GOT3 (cell line): ENCODE results near the gene OSBPL2.

Experiments
- DNase-seq: peaks from one replicate; lab custom pipeline; 2025; ENCODE audit warnings: mixed read lengths; lab: John Stamatoyannopoulos, UW

Gene OSBPL2

DNA sequence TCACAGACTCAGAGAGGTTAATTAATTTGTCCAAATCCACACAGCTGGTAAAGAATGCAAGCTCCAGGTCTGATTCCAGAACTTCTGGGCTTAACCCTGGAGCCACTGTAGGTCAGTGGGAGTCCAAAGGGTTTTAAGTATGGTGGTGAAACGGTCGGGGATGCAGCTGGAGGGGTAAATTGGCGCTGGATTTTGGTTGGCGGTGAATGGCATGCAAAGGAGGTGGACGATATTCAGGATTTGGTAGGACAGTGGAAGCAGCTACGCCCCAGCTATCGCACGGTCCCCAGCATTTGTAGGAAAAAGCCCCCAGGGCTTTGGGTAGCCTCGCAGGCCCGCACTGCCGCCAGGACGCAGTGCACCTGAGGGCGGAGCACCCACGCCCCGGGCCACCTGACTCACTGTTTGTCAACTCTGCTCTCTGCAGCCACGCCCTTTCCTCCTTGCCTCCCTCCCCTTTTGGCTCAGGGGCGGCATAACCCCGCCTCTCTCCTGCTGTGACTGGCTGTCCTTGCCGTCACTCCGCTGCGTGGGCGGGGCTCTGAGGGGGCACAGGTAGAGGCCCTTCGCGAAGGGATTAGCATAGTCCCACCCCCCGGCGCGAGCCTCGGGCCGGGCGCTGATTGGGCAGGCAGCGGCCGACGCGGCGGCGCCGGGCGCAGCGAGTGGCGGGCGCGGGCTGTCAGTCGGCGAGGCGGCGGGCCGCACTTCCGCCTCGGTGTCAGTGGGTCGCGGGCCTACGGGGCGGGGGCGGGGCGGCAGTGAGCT lies at the start of gene OSBPL2:
OSBPL2 (plus strand) TSS at position 721 of the 768 bp plus-strand sequence. CDS start 17,664 bp downstream, outside the sequence.
- DNase-seq = peak; percentile 98

DNA sequence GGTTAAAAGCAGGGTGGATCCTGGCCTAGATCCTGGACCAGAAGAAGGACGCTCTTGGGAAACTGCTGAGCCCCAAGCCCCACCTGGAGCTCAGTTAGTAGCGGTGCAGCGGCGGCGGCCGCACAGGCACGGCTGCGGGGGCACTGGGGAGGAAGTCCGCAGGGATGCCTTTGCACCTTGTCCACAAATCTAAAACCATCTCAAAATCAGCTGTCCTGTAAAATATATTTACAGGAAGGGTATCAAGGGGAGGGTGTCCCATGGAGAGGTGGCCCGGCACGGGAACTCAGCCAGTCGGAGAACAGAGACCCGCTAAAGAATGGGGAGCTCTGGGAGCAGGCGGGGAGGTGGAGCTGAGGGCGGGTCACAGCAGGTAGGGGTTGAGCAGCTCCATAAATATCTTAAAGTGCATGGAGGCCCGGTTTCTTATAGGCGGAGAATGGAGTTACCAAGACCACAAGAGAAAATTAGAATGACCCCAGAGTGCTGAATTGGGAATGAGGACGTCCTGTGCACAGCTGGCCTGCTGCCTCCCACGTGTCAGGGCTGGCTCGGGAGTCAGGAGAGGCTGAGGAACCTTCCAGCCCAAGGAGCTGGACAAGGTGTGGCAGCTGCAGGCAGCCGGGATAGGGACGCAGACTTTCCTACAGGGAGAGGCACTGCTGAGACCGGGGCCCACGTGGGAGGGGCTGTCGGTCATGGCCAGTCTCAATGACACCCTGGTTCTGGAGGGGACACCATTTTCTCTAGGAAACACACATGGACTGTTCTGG lies 47.5 kb upstream of the OSBPL2 start:
- no peak for DNase-seq

DNA sequence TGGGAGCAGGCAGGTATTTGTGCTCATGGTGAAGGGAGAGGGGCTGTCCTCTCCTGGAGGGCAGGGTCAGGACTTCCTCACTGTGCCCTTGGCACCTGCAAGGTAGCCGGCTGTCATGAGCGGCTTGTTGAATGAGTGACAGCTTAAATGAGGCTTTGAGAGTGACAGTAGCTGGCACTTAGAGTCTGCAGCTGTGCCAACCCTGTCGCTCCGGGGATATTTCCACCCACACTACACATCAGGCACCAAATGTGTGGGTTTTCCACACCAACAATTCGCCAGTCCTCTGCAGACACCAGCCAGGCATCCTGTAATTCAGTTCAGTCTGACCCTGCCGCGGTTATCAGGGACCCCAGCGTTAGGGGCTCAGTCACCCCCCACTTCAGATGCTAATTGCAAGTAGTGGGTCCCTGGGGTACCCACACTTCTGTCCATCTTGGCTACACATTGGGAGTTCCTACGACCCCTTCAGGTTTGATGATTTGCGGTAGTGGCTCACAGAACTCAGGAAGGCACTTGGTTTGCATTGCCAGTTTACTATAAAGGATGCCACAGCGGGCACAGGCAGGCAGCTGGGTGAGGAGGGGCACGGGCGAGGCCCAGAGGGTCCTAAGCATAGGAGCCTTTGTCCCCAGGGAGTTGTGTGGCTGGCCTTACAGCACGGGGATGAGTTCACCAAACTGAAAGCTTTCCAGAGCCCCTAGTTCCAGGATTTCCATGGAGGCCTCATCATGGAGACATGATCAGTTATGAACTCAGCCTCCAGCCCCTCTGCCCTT lies 46.4 kb upstream of the OSBPL2 start:
- DNase-seq = no peak

GRCh38 chr20:62192635-62193034 lies 45.7 kb upstream of the OSBPL2 start:
- DNase-seq = no peak

DNA sequence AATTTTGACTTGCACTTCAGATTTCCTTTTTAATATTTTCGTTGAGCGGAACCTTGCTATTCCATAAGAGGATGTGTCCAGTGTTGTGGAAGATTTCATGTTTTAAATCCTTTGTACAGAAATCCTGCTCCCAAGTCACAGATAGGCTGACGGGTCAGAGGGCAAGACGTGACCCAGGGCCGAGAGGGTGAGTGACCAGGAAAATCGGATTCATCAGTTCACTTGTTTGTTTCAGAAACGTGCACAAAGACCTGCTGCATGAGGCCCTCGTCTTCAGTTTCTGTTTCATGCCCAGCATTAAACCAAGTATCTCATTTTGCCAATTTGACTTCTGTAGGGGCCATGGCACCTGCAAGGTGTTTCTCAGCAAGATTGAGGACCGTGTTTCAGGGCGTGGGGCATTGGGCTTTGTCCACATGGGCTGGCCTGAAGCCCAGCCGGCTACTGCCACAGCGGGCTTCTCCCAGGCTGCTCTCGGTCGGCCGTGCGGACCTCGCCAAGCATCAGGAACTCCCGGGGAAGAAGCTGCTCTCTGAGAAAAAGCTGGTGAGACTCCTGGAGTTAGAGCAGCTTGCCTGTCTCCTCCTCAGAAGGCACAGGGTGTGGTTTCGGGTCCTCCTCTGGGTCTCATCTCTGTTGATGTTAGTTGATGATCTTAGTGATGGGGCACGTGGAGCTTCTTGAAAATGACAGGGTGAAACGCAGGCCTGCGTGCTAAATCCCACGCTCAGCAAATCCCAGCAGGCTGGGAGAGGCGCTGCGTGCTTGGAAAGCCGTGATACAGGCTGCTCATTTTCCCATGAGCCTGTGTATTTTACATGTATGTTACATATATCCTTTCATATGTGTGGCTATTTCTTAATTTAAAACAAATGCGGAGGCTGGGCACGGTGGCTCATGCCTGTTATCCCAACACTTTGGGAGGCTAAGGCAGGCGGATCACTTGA lies 45.0 kb upstream of the OSBPL2 start:
- DNase-seq = no peak

DNA sequence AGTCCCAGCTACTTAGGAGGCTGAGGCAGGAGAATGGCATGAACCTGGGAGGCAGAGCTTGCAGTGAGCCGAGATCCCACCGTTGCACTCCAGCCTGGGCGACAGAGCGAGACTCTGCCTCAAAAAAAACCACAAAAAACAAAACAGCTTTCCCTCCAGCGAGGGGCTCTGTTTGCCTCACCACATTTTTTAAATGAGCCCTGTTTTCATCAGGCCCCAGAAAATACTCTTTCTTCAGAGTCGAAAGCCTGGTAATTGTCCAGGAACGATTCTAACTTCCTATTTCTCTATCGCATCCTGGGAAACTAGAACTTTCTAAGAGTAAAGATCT lies 43.3 kb upstream of the OSBPL2 start:
- no peak for DNase-seq

GRCh38 chr20:62195736-62196135 lies 42.6 kb upstream of the OSBPL2 start:
- DNase-seq = no peak

GRCh38 chr20:62196286-62196685 lies 42.0 kb upstream of the OSBPL2 start:
- DNase-seq = no peak

GRCh38 chr20:62197311-62197710 lies 41.0 kb upstream of the OSBPL2 start:
- no peak for DNase-seq

- no peak for DNase-seq
Observed at GRCh38 chr20:62197801-62198200, 40.5 kb upstream of the OSBPL2 start.

DNA sequence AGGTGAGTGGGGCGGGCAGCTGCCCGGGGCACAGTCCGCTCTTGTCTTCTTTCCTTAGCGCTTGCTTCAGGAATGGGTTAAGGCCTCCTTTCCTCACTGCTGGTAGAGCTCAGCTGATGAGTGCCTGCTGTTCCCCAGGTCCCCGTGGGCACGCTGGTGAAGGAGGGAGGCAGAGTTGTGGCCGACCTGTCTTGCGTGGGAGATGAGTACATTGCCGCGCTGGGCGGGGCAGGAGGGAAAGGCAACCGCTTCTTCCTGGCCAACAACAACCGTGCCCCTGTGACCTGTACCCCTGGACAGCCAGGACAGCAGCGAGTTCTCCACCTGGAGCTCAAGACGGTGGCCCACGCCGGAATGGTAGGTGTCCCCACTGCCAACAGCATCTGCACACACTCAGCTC lies 39.8 kb upstream of the OSBPL2 start:
- no peak for DNase-seq

DNA sequence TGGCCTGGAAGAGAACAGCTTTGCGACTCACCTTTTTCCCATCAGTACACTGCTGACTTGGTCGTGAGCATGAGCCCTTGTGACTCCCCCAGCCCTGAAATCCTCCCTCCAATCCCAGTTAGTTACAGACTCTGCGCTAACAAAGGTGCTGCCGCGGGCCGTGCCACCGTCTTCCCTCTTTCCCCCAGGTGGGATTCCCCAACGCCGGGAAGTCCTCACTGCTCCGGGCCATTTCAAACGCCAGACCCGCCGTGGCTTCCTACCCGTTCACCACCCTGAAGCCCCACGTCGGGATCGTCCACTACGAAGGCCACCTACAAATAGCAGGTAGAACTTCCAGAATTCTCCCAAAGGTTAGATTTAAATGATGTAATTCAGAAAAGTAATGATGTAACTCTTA lies 39.4 kb upstream of the OSBPL2 start:
- DNase-seq = no peak

DNA sequence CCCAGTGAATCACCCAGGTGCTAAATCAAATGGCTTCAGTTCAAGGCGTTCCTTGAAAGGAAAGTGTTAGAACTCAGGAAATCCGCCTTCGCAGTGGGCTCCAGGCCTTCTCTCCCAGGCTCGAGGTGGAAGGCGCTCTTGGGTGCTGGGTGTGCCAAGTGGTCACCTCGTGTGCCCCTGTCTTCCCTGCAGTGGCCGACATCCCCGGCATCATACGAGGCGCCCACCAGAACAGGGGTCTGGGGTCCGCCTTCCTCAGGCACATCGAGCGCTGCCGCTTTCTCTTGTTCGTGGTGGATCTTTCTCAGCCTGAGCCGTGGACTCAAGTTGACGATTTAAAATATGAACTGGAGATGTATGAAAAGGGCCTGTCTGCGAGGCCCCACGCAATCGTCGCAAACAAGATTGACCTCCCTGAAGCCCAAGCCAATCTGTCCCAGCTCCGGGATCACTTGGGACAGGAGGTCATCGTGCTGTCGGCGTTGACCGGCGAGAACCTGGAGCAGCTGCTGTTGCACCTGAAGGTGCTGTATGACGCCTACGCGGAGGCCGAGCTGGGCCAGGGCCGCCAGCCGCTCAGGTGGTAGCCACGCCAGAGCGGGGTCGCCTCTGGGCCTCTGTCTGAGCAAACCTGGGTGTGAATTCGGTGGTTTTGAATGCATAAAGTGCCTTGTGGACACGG lies 37.7 kb upstream of the OSBPL2 start:
- DNase-seq = no peak

DNA sequence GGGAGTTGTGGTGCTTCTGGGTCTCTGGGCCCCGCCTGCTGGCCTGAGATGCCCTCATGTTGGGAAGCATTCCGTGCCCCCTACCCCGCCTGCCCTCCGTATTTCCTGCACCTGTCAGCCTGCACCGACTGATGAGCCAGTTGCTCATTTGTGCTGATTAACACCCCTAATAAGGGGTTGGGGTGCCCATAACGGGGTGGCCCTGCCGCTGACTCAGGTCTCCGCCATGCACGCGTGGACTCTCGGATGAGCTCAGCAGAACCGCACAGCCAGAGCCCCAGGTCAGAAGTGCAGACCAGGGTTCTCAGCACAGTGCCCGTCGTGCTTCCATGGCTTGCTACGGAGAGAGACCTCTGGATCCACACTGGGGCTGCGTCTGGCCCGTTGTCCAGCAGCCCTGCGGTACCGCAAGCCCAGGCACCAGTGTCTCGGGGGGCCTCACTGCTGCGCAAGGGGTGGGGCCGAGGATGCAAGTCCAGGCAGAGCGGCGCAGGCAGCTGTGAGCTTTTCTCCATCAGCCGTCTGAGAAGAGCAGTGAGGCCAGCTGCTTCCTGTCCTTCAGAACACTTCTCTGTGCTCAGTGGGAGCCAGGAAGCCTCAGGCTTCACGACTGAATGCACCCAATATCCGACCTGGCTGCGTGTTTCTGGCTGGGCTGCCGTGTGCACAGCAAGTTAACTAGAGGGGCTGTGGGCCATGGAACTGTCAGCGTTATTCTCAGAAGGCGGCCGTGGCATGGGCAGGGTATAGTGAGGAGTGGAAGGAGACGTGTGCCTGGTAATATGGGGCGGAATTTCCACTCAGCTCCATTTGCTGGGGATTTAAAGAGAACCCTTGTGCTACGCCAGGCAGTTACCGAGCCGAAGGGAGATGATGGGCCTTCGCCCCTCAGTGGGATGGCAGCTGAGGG lies 36.9 kb upstream of the OSBPL2 start:
- DNase-seq = no peak

GRCh38 chr20:62202083-62202395 lies 36.3 kb upstream of the OSBPL2 start:
- no peak for DNase-seq

- DNase-seq = no peak
Observed at GRCh38 chr20:62202676-62203377, 35.5 kb upstream of the OSBPL2 start.

- DNase-seq = no peak
Observed at GRCh38 chr20:62203378-62204030, 34.8 kb upstream of the OSBPL2 start.

DNA sequence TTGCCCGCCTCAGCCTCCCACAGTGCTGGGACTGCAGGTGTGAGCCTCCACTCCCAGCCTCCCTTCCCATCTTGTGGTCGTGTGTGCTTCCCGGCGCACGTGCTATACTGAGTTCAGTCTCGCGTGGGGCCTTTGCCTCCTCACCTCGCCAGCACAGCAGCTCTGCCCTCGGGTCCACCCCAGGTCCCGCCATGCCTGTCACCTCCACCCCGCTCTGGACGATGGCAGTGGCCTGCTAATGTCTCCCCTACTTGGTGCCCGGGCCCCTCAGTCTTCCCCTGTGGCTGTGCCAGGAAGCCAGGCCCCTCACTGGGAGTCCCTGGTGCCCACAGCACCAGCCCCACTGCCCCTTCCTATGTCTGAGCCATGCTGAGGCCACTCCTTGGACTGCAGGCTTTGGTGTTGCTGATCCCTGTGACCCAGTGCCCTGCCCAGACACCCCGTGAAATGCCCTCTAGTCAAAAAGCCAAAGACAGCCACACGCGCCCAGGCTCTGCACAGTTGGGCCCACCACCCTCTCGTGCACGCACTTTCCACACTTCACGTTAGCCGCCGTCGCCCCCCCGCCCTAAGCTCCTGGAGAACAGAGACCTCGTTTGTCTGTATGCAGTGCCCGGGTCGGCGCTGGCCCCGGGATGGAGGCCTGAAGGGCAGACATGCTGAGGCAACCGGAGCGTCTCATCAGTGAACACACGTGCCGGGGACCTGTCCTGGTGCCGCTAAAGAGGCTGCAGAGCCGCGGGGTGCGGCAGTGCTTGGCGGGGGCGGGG lies 32.5 kb upstream of the OSBPL2 start:
- DNase-seq = no peak
